Subcutaneous adipose tissue (tissue), 4 donors: ENCODE results near the gene HMX2. TPM values are rescaled to one million over a fixed set of nuclear protein-coding genes. Genes with fewer than 3 reads are reported as not detected.

Experiments
- total RNA-seq, 4 donors: library from RNA; depleted of rRNA; stranded (reverse); fragments of >200 nt; gene quantifications; one replicate each; pipeline ENCODE4 v1.1.0, GENCODE V29; 2016
- TF ChIP-seq, protein P1 (sequence below): fragments of 450-650 bp; IDR thresholded peaks from one replicate; pipeline ENCODE4 v1.5.1; 2016; ENCODE audit warnings: low read depth, mild to moderate bottlenecking, control low read depth, antibody characterized with exemption, moderate library complexity

The HMX2 gene
- total RNA-seq, 4 donors from 2014 or later: not detected

GRCh38 chr10:123149568-123150270 is 1.8 kb downstream of the HMX2 start:
- TF ChIP-seq, protein P1, sequence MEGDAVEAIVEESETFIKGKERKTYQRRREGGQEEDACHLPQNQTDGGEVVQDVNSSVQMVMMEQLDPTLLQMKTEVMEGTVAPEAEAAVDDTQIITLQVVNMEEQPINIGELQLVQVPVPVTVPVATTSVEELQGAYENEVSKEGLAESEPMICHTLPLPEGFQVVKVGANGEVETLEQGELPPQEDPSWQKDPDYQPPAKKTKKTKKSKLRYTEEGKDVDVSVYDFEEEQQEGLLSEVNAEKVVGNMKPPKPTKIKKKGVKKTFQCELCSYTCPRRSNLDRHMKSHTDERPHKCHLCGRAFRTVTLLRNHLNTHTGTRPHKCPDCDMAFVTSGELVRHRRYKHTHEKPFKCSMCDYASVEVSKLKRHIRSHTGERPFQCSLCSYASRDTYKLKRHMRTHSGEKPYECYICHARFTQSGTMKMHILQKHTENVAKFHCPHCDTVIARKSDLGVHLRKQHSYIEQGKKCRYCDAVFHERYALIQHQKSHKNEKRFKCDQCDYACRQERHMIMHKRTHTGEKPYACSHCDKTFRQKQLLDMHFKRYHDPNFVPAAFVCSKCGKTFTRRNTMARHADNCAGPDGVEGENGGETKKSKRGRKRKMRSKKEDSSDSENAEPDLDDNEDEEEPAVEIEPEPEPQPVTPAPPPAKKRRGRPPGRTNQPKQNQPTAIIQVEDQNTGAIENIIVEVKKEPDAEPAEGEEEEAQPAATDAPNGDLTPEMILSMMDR: no peak

DNA sequence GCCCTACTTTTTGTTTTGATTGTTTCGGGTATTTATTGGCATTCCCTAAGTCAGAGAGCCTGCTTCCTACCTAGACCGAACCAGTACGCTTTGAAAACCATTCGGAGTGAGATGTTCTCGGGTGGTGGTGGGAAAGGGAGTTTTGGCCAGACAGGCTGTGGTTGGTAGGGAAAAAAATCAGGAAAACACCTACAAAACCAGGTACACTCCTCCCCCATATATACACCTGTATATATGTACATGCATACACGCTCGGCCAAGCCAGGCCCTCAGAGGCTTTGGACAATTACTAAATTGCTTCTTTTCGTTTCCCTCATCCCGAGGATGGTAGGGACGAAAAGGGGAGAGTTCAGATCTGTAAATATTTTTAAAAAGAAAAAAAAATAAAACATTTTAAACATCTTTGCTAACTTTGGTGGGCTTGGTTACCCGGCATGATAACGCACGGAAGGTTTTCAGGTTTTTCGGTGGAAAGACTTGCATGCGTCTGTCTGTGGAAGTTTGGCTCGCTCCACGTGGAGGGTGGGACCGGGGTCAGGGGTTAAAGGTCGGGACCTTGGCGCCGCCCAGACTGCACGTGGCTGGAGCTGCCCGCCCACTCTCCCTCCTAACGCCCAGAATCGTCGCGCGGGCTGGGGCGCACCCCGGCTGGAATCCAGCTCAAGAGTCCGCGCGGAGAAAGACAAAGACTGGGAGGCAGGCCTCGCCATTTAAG is 2.5 kb downstream of the HMX2 start:
- TF ChIP-seq, protein P1: no peak

- TF ChIP-seq, protein P1: no peak
Observed at GRCh38 chr10:123150986-123151736, 3.2 kb downstream of the HMX2 start.

DNA sequence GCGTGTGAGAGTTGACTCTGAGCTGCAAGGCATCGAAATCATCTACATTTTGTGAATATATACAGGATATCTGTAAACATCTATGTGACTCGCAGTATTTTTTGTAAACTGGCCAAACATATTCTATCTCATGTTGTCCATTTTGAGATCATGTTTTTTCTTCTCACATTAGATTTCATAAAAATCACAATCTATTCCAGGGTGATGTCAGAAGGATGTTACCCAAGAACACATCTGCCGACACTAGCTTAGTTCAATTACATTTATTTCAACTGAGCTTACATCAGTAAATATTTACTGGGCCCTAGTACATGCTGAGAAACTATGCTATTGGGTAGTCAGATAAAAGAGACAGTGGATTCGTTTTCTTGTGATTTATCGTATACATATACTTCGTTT is 3.8 kb downstream of the HMX2 start:
- TF ChIP-seq, protein P1: no peak

GRCh38 chr10:123153486-123154091 is 5.7 kb downstream of the HMX2 start:
- TF ChIP-seq, protein P1: no peak

GRCh38 chr10:123154092-123154710 is 6.3 kb downstream of the HMX2 start, which contains the start of gene BUB3:
Gene BUB3 (plus strand): TSS chr10:123154402. CDS start chr10:123154918, 516 bp downstream.
- TF ChIP-seq, protein P1: no peak
